Limb (tissue), 2 donors: ENCODE results near the gene BRF1.

Experiments used
- DNase-seq, 2 donors: peaks; one replicate each; pipeline ENCODE4 v3.0.0-alpha.2; 2016; ENCODE audit errors: extremely low spot score in 2 of 2

Gene BRF1

DNA sequence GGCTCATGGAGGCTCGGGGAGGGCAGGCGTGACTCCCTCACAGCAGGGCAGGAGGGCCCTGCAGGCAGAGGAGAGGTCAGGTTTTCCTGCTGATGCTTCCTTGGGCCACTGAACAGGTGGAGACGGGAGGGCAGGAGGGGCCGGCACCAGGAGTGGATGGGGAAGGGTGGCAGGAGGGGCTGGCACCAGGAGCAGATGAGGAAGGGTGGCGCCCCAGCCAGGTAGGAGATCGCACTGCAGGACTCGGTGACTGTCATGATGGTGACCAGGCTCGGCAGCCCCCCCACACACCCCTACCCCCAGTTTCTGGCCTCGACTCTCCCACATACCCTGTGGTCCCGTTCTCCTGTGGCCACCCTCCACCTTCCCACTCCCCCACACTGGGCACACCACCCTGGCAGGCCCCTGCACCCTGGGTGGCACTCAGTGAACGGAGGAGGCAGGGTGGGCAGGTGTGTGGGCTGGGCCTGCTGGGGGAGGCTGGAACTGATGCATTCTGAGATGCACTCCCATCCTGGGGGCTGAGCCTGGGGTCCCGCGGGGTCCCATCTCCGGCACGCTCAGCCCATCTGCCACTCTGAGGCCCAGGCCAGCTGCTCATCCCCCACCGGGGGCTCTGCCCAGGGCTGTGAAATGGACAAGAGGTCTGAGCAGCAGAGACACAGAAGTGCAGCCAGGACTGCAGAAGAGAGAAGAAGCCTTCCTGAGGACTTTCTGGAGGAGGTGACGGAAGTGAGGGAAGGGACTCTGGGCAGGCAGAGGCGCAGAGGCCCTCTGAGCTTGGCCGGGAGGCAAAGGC is 122.5 kb downstream of the BRF1 start:
- DNase-seq: no peak

DNA sequence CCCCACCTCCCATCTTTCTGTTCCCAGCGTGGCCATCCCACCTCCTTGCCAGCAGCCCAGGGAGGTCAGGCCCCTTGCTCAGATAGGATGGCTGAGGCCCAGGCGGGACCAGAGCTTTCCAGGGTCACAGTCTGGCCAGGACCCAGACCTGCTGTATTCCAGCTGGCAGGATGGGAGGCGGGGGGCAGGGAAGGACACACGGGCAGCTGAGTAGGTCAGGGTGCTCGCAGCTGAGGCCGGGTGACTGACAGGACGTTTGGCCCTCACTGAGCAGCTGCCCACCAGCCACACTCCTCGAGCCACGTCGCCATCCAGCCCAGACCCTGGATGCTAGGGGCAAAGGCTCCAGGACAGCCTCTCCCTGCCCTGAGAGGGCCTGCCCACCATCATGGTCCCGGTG is 123.7 kb downstream of the BRF1 start:
- DNase-seq: no peak

DNA sequence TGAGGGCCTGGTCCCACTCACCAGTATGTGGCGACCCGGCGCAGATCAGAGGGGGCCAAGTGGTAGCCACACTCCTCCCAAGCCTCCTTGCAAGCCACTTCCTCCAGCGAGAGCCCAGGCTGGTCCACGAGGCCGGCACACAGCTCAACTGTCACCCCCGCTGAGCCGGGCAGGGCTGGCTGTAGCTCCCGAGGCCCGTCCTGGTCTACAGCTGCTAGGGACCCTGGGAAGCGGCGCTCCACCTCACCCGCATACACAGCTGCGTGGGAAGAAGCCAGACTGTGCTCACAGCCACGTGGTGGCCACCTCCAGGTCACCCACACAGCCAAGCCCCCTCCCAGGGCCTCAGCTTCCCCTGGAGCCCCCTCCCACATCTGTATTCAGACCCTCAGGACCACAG is 124.3 kb downstream of the BRF1 start:
- no peak for DNase-seq

DNA sequence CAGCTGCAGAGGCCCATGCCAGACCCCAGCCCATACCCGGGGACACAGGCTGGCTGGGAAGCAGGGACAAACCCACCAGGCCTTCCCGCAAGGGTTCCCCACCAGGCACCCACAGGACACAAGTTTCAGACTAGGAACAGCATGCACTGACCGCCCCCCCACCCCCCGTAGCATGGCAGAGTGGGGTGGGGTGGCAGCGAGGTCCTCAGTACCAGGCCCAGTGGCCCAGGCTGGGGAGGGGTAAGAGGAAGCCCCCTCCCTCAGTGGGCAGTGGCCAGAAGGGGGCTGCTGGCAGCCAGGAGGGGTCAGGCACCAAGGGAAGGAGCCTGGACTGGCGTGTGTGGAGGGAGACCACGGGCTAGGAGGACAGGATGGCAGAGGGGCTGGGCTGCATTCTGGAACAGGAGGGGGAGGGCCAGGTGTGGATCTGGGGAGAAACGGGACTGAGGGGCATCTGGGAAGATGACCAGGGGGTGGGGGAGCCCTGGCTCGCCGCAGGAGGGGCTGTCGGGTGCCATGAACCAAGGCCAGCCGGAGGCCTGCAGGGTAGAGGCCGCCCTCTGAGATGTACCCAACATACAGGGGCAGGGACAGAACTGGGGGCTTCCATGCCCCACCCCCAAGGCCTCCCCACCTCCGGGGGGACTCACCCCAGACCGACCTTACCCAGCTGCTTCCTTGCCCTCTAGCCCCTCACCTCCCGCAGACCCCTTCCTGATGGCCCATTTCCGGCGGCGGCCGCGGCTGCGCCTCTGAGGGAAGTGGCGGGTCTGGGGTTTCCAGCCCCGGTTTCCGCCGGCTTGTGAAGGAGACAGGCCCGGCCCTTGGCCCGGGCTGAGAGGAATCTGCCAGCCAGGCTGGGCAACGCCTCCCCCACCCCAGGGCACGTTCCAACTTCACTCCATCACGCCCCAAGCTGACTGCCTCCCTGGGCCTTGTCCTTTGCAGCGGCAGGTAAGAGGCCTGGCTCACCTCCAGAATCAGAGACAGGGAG is 126.6 kb downstream of the BRF1 start:
- no peak for DNase-seq

DNA sequence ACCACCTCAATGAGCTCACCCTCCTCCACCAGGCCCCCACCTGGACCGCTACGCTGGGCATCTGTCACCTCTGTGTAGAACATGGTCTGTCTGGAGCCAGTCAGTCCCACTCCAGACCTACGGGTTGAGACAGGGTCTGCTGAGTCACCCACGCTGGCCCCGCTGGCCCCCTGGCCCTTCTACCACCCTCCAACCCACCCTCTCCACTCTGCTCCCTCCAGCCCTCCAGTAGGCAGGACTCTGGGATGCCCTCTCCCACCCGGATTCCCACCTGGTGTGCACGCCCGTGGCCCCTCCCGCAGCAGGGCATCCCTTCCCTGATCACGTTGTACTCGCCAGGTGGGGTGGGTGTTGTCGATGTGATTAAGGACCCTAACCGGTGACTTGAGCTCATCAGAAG is 127.7 kb downstream of the BRF1 start:
- DNase-seq: no peak

DNA sequence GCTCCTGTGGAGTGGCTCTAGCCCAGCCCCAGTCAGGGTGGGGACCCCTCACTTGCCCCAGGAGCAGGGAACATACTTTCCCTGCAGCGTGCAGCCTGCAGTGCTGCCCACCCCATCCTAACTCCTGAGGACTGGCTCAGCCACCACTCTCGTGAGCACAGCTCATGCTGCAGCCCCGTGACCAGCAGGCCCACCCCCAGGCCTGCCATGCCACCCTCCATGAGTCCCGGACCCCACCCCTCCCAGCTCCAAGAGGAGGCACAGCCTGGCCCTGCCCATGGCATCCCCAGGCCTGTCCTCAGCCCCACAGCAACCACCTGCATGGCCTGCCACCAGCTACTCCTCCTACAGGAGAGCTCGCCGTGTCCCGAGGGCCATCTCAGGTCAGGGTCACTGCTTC is 128.3 kb downstream of the BRF1 start:
- no peak for DNase-seq

DNA sequence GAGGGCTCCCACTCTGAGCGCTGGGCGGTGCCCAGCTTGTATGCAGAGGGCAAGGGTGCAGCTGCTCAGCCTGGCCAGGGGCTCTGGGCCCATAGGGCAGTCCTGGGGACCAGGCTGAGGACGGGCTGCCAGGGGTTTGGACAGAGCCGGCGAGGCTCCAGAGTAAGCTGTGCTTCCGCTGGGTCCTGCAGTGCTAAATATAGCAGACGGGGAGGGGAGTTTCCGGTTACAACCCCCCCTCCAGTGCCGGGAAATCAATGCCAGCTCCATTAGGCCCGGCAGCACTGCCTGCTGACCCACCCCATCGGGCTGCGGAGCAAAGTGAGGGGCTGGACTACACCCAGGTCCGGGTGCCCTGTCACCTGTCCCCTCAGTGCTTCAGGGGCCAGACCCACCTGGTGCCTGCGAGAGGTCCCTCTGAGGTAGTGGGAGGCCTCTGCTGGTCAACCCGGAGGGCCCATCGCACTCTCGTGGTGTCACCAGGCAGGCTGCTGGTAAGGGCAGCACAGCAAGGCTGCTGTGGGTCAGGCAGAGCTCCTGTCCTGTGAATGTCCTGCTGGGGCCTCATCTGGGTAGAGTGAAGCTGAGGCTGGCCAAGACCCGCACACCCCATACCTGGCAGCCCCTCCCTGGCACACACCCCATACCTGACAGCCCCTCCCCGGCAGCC is 129.7 kb downstream of the BRF1 start:
- no peak for DNase-seq

DNA sequence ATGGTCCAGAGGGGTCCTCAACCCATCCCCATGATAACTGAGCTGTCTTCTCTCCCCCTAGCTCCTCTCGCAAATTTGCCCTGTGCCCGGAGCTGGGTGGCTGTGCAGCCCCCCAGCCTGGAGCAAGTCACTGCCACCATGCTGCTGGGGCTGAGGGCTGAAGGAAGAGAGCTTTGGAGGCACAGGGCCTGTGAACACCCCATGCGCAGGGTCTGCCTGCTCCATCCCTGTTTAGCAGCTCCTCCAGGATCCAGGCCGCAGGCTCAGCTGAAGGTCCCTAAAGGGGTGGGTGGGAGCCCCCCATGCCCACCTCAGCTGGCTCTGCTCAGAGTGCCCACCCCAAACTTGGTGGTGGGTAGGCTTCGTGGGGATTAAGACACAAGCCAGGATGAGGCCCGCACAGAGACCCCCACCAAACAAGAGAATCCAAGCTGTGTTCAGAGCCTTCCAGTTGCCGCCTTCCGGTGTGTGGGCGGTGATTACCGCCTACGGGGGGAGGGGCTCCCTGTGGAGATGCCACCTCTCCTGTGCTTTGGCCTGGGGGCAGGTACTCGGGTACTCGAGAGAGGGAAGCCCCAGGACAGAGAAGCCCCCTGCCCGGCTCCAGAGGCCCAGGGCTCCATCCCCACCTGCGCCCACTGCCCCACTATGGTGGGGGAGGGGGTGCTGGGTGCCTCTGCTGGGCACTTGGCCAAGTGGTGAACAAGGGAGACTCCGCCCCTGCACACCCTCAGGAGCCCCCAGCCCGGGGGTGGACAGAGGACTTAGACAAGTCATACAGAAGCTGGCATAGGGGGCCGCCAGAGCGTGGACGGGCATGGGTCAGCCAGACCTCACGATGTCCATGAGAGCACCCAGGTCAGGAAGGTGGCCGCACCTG is 130.8 kb downstream of the BRF1 start:
- DNase-seq: no peak

DNA sequence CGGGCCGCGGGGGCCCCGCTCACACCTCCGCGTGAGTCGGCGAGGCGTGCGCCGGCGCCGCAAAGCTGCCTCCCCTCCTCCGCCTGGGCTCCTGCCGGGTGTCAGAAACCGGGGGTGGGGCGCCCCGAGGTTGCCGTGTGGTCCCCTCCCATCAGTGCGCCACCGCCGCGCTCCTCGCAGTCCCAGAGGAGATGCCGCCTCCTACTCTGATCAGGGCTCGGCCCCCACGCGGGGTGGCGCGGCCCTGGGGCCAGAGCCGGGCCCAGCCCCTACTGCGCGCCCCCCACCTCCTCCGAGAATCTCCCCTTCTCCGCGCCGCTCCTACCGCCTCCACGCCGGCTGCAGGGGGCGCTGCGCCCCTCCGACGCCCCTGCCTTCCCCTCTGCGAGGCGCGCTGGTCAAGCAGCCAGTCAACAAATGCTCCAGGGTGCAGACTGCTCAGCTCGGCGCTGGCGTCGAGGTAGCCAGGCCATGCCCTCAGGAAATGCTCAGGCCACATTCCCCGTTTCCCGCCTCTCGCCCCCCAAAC is 131.8 kb downstream of the BRF1 start:
- peak in 1 of 2 donors; percentile 73 for DNase-seq

DNA sequence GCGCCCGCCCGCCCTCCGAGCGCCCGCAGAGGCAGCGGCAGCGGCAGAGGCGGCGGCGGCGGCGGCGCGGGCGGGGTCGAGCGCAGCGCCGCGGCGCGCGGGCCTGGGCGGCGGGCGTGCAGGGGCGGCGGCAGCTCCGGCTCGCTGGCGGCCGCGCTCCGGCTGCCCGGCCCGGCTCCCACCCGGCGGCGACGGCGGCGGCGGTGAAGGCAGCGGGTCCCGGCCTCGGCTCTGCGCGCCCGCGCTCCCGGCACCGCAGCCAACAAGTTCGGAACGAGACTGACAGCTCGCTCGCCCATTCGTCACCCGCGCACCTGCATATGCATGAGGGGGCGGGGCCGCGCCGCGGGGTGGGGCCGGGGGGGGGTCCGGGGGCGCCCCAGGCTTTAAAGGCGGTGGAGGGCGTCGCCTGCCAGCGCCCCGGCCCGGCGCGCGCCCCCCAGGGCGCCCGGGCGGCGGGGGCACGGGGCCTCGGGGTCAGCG is 132.3 kb downstream of the BRF1 start, which contains the start of gene JAG2:
TSS of gene JAG2 (minus strand) at position 281 of the 483 bp plus-strand sequence. CDS start 356 bp downstream, outside the sequence.
- peak in 1 of 2 donors; percentile 73 for DNase-seq

DNA sequence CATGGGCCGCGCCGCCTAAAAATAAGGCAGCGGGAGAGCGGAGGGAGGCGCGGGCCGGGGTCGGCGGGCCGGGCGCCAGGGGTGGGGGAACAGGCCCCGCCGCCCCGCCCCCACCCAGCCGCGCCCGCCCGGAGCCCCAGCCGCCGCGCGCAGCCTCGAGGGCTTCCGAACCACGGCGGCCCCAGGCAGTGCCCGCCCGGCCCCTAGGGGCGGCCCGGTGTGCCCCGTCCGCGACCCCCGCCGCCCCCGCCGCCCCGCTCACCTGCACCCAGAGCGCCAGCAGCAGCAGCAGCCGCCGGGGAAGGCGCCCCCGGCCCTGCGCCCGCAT is 132.7 kb downstream of the BRF1 start:
- DNase-seq: no peak

DNA sequence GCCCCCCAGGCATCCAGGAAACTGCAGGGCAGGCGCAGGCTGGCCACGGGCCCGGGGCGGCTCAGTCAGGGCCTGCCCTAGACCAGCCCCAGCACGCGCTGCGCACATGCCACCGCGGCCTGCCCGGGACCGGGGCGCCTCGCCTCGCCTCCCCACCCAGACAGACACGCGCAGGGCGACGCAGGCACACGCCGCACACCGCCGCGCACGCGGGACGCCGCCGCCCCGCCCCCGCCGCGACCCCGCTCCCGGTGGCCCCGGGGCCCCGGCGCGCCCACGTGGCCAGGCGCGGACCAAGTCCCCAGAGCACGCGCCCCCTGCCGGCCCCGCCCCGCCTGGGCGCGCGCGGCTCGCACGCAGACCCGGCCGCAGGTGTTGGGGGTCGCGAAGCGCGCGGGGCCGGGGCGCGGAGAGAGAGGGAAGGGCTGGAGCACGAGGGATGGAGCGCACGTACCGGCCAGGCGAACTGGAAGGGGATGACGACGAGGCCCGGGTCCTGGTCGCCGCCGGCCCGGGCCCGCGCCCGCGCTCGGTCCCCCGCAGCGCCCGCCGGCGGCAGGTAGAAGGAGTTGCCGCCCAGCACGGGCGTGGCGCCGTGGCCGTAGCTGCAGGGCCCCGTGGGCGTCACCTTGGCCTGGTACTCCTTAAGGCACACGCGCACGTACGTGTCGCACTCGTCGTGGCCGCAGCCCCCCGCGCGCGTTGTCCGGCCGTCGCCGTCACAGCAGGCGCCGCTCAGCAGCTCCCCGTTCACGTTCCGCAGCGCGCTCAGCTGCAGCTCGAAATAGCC is 133.3 kb downstream of the BRF1 start:
- no peak for DNase-seq

DNA sequence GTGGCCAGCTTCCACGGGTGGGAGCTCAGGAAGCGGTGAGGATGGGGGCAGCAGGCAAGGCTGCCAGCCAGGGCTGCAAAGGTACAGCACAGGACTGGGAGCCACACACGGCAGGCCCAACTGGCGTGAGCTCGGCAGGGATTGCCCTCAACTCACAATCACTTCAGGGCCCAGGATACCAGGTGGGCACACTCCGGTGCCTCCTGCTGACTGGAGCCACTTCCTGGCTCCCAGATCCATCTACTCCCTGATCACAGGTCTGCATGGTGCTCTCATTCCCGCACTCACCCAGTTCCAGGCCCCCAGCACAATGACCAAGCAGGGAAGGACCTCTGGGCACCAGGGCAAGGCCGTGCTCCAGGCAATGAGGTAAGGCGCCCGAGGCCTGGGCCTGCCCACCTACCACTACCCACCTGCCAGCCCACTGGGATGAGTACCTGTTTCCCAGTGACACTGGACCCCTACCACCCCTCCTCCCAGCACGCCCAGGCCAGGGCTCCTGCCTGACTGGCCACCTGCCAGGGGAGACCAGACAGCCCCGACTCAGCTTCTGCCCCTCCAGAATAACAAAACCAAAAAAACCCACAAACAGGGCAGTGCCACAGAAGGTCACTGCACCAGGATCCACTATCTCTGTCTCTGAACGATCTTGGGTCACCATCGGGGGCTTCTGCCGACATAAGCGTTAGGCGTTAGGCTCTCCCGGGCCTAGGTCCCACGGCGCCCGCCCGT is 134.1 kb downstream of the BRF1 start:
- DNase-seq: no peak

DNA sequence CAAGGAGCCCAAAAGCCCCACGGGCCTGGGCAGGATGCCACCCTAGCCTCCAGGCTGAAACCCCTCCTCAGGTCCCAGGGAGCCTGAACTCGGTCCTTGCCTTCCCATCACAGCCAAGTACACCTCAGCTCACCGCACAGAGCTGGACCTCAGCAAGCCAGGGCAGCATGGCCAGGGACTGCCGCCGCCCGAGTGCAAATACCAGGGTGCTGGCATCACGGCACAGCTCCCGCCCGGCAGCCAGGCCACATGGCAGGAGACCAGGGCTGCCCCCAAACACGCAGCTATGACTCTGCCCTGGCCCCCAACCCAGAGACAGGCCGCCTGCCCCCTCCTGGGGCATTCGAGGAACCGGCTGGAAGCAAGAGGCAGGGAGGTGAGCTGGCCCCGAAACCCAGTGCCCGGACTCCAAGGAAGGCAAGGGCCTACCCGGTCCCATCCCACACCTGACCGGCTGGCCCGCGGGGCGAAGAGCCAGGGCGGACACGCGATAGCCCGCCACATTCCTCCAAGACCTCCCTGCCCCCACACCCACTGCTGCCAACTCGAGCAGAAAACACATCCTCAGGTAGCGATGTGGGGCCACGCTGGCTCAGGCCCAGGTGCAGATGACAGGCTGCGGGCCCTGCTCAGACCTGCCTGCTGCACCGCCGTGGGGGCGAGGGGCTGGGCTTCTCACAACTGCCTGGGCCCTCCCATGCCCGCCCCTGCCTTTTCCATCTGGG is 134.9 kb downstream of the BRF1 start:
- DNase-seq: no peak

DNA sequence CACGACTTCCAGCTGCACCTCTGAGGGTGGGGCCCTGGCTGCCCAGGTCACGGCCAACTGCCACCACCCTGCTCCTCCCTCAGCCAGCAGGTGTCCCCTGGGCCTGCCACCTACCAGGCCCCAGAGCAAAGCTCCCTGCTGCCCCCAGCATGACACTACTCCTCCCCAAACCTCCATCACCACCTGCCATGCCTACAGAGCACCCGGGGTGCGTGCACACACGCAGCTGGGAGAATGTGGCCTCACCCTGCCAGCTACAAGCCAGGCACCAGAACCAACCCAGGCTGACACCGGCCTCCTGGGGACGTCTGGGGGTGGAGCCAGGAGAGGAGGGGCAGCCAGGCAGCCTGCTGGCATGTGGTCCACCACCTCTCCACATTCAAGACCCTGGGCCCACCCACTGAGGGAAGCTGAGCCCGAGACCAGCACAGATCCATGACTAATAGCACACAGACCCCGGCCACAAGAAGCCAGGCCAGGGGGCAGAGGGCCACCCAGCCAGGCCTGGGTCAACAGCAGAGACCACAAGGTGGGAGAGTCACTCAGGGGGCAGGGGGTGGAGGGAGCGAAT is 135.6 kb downstream of the BRF1 start:
- no peak for DNase-seq

DNA sequence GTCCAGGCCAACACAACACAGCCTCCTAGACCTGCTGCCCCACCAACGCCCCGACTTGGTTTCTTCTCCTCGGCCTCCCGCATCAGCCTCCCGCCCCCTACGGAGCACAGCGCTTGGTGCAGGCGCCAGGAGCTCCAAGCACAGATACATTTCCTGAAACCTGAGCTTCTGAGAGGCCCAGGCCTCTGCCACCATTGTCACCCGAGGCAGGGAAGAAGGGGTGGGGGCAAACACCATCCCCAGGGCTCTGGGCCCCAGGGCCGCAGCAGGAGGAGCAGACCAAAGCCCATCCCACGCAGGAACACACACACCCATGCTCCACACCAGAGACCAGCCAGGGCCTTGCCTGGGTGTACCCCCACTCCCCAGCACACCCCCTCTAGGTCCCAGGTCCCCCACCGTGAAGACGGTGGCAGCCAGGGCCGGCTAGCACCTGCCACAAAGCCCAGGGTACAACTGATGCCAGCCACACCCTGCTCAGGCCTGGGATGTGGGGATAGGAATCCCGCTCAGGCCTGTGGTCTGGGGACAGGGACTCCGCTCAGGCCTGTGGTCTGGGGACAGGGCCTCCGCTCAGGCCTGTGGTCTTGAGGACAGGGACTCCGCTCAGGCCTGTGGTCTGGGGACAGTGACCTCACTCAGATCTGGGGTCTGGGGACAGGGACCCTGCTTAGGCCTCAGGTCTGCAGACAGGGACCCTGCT is 137.6 kb downstream of the BRF1 start:
- no peak for DNase-seq

DNA sequence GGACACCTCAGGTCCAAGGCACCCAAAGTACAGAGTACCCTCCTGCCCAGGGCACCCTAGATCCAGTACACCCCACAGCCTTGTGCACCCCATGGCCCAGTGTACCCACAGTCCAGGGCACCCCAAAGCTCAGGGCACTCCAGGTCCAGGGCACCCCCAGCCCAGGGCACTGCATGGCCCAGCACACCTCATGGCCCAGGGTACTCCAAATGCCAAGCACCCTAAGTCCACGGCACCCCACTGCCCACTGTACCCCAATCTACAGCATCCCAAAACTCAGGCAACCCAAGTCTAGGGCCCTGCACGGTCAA is 138.2 kb downstream of the BRF1 start:
- no peak for DNase-seq
